ENCODE results near the gene PCDHGA1.

PCDHGA1 gene

DNA sequence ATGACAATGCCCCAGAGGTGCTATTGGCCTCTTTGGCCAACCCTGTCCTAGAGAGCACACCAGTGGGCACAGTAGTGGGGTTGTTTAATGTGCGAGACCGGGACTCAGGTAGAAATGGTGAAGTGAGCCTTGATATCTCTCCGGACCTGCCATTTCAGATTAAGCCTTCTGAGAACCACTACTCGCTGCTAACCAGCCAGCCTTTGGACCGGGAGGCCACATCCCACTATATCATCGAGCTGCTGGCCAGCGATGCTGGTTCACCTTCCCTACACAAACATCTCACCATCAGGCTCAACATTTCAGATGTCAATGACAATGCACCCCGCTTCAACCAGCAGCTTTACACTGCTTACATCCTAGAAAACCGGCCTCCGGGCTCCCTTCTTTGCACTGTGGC lies 160.0 kb downstream of the PCDHGA1 start:
- no peak for DNase-seq (ENCODE audit: low read depth in 2 of 2, low spot score in 1 of 2)

DNA sequence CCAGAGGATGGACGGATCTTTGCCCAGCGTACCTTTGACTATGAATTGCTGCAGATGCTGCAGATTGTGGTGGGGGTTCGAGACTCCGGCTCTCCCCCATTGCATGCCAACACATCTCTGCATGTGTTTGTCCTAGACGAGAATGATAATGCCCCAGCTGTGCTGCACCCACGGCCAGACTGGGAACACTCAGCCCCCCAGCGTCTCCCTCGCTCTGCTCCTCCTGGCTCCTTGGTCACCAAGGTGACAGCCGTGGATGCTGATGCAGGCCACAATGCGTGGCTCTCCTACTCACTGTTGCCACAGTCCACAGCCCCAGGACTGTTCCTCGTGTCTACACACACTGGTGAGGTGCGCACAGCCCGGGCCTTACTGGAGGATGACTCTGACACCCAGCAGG lies 160.5 kb downstream of the PCDHGA1 start:
- no peak for DNase-seq (ENCODE audit: low read depth in 2 of 2, low spot score in 1 of 2)

DNA sequence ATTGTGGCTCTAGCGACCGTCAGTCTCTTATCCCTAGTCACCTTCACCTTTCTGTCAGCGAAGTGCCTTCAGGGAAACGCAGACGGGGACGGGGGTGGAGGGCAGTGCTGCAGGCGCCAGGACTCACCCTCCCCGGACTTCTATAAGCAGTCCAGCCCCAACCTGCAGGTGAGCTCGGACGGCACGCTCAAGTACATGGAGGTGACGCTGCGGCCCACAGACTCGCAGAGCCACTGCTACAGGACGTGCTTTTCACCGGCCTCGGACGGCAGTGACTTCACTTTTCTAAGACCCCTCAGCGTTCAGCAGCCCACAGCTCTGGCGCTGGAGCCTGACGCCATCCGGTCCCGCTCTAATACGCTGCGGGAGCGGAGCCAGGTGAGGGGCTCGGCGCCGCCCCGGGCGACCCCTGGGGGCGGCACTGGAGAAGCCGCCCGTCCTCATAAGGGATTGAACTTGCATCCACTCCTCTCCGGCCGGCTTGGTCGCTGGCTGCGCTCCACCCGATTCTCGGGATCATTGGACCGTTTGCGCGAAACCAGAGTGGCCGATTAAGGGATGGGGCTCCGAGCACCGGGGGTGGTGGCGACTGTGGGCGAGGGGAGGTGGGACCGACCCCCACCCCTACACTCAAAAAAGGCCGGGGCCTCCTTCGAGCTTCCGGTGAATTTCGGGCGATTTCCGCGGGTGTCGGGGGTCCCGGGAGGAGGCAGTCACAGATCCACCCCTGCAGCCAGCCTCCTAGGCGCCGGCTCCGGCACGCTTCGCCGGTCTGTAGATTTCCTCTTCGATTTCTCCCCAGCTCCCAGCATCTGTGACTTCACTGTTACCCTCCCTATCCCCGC lies 161.2 kb downstream of the PCDHGA1 start:
- no peak for DNase-seq (ENCODE audit: low read depth in 2 of 2, low spot score in 1 of 2)

DNA sequence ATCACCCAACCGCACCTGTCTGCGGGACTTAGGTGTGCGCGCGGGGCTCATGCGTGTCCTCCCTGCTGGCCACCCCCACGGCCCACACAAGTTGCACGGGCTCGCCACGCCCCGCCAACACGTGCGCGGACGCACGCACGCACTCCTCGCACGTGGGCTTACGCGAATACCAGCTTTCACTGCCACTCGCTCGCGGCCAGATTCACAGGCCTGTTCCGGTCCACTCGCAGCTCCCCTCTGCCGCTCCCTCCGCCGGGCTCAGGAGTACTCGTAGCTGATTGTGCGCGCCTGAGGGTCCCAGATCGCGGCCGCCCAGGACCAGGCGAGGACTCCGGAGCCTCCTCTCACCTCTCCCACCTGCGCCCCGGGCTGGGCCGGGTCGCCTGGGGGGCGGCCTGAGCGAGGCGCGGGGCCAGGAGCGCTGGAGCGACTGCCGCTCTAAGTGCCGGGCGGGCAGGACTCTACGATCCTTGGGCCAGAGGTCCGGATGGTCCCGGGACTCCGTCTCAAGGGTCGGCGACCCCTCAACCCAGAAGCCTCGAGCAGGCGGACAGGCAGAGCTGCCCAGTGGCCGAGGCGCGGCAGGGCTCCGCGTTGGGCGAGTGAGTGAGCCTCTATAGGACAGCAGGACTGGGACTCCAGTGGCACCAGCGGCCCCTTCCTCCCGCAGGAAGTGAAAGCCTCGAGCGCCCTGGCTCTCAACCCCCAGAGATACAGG lies 162.0 kb downstream of the PCDHGA1 start:
- DNase-seq (ENCODE audit: low read depth in 2 of 2, low spot score in 1 of 2) = no peak

DNA sequence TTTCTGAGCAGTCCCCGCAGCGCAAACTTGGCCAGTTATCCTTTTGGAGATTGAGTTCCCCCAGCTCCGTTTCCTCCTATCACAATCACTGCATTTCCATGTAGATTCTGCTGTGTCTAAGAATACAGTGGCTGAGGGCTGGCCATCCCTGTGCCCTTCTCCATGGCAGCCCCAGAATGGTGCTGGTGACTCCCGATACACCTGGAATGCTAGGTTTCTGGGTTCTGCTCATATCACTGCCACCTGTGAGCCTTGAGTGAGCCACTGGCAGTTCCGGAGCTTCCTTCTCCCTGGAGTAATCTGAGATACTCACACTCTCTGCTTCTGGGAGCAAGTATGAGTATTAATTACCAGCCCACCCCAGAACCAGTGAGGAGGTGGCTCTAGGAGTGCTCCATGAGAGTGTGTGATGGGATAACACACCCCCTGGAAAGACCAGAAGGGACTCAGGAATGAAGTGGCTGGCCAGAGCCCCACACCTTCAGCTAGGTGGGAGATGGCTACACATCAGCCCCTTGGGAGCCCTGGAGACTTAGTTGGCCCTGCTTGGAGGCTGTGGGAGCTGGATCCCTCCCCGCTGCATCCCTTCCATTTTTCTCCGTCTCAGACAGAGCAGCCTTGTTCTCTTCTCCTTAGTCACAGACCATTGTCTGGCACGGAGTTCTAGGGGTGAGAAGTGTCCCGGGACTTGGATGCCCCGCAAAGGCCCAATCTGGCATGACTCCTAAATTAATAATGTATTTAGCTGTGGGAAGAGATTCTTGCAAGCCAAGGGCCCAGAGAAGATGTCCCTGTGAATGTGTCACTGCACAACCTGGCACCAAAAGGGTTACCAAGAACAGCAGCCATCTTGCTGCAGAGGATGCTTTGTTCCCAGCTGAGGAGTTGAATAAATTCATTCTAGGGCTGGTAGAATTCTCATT lies 163.4 kb downstream of the PCDHGA1 start:
- no peak for DNase-seq (ENCODE audit: low read depth in 2 of 2, low spot score in 1 of 2)

DNA sequence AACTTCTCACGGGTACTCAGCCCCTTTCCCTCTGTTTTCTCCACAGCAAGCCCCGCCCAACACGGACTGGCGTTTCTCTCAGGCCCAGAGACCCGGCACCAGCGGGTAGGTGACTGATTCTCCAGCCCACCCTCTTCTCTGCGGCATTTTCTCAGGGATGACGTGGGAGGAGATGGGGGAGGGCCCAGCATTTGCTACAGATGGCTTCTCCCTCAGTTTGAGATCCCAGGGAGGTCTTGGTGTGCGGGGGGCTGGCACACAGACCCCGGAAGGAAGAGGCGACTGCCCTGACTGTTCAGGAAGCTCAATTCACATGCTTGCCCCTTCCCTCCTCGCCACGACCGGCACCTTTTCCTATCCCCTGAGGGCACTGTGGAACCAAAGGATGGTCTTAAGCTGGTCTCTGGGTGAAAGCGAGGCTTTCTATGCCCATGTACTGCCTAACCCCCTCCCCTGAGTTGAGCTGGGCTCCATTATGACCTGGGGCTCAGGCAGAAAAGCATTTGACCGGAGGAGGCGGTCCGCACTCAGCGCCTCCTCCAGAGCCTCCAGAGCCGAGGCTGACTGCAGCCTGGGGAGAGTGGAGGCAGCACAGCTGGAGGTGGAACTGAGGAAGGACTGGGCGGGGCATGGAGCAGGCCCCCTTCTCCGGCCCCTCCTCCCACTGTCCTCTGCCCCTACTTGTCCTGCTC lies 164.6 kb downstream of the PCDHGA1 start:
- DNase-seq (ENCODE audit: low read depth in 2 of 2, low spot score in 1 of 2) = no peak

DNA sequence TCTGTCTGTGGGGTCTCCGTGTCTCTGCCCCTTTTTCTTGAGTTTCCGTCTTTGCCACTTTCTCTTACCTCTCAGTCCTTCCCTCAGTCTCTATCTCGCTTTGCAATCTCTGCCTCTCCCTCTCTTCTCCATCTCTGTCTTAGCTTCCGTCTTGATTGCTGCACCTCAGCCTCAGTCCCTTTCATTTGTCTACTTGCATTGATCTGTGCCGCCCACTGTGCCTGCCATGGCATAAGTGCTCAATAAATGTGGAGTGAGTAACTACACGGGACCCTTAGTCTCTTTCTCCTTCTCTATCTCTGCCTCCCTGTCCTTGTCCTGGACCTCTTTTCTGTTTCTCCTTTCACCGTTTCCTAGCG lies 165.1 kb downstream of the PCDHGA1 start:
- no peak for DNase-seq (ENCODE audit: low read depth in 2 of 2, low spot score in 1 of 2)

DNA sequence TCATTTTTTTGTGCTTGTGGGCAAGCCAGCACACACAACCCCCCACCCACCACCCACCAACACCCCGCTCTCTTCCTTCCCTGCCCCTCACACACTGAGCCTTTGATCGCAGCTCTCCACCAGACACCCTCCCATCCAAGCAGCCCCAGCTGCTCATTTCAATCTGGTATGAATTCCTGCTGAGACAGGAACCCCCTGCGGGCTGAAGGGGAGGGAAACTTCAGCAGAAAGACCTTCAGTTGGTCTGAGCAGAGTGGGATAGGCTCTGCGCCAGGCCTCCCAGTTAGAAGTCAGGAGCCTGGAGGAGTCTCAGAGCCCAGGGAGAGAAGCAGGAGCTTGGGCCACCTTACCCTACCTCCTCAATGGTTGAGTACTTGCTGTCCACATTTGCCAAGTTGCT lies 165.7 kb downstream of the PCDHGA1 start:
- DNase-seq (ENCODE audit: low read depth in 2 of 2, low spot score in 1 of 2) = no peak

DNA sequence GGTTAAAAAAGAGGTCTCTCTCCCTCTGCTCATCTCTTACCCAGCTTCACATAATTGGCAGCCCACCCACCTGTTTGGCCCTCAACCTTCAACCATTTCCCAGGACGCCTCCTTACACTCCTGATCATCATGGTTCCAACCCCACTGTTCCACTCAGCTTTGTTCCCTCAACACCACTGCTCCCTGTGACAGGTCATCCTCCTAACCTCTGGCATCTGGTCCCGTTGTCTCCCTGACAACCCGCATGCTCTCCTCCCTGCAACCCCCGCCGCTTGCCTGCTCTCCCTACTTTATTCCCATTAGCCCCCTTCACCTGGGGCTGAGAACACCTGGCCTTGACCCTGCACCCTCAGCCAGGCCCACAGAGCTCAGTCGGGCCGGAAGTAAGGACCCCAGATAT lies 171.4 kb downstream of the PCDHGA1 start:
- DNase-seq (ENCODE audit: low read depth in 2 of 2, low spot score in 1 of 2) = no peak

DNA sequence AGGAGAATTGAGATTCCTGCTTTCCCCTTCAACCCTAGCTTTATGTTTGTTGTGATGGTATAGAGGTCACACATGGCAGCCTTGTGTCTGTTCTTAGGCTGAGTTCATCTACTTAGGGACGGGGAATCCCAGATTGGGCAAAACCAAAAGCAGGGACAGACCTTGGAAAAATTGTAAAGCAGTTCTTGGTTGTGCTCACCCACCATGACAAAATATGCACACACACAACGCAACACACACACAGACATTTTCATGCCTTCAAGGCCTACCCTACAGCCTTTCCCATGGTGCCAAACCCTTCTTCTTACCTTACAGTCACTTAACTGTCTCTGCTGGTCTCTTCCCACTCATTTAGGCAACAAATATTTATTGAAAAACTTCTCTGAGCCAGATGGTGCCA lies 173.4 kb downstream of the PCDHGA1 start:
- DNase-seq (ENCODE audit: low read depth in 2 of 2, low spot score in 1 of 2) = no peak

DNA sequence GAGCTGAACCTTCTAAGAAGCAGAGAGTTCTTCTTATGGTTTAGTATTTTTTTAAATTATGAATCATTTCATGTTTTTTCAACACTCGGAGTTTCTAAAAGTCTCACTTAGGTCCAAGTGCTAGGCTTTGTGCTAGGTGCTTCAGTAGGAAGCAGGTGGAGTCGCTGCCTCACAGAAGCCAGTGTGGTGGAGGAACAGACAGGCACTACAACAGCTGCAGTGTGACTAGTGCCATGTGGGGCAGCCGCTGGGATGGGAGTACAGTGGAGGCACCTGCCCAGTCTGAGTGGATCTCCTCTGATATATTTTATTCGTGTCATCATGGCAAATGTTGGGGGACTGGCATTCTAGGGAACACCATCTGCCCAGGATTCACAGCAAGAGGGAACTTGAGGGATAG lies 173.9 kb downstream of the PCDHGA1 start:
- DNase-seq (ENCODE audit: low read depth in 2 of 2, low spot score in 1 of 2) = no peak

DNA sequence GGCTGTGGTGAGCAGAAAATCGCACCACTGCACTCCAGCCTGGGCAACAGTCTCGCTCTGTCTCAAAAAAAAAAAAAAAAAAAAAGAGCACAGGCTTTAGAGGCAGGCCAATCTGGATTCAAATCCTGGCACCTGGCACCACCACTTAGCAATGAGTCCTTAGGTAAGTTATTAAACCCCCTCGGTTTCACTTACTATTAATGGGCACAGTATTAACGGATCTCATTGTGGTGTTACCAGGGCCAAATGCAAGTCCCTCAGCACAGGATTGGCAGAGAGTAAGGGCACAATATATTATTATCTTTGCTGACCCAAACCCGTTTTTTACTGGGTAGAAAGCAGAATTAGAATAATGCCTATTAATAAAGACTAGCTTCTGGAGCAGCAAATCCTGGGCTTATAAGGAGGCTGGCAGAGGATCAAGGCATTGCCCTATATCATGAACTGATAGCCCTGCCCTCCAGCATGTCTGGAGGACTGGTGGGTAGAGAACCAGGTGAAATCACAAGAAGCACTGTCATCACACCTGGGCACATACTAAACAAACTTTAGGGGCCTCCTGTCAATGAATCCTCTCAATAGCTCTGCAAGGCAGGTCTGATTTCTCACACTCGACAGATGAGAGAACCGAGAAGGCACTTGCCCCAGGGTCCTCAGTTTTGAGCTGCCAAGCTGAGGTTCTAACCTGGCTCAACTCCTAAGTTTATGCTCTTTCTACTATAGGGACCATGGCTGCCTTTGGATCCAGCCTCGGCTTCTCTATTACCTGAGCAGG lies 176.3 kb downstream of the PCDHGA1 start:
- no peak for DNase-seq (ENCODE audit: low read depth in 2 of 2, low spot score in 1 of 2)

DNA sequence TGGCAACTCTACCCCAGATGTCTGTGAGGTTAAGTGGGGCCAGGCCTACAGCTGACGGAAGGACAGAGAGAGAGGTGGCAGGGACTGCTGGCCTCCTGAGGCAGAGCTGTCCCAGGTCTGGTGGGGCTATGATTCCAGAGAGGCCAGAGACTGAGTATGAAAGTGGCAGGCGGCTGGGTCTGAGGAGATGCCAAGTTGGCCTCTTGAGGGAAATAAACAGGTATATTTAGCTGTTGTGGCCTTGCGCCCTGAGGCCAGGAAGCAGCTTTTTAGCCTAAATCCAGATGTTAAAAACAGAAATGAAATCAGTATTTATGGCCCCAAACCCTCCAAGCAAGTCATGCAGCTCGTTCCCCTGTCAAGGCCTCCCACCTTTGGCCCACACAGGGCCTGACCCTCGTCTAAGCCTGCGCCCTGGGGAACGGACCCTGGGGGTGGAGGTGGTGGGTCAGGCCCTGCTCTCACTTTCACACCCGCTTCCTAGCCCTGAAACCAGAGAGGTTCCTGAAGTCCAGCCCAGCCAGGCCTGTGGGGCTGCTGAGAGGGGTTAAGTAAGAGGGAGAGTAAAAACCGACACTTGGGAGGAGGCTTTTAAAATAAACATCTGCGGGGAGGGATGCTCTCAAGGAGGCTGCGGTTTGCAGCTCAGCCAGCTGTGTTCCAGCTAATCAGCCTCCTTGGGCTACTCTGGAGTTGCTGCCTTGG lies 177.2 kb downstream of the PCDHGA1 start:
- no peak for DNase-seq (ENCODE audit: low read depth in 2 of 2, low spot score in 1 of 2)

DNA sequence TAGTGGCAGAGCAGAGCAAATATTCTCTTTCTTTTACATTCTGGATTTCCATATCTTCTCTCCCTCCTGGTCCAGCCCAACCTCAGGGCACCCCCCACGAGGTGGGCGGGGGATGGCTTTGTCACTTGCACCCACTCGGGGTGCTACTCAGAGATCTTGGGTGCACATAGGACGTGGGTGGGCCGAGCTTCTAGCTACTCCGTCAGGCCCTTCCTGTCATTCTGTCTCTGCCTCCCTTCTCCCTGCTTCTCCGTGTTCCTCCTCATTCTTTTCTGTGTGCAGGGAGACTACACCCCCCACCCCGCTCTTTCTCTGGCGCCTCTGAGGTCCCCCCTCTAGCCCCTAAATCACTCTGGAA lies 178.1 kb downstream of the PCDHGA1 start:
- no peak for DNase-seq (ENCODE audit: low read depth in 2 of 2, low spot score in 1 of 2)

DNA sequence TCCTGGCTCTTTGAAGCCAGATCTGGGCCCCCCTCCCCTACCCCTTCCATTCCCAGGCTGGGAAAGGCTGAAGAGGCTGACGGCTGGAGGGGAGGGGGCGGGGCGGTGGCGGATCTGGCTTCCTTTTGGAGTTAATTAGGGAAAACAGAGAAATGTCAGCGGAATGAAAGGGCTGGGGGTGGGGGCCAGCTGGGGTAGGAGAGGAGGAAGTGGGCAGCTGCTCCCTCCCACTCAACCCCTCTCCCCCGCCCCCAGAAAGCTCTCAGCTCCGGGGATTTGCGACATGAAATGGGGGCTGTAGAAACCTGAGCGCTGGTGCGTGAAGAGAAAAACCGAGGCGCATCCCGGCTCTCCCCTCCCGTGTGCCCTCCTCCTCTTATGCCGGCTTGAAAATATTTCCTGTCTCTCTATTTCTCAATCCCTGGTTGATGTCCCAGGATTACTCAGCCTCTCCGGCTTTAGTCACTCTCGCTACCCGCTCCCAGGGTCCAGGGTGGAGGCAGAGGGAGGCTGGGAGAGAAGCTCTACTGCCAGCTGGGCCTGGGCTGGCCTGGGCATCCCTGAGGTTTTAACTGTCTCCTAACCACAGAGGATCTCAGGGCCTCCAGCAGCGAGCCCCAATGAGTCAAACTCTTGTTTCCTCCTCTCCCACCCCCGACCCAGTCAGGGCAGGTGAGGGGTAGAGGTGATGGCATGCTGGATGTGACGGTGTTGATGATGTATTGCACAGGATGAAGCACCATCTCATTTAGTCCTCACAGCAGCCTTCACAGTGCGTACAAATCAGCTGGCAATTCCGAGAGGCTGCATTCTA lies 178.7 kb downstream of the PCDHGA1 start:
- no peak for DNase-seq (ENCODE audit: low read depth in 2 of 2, low spot score in 1 of 2)

DNA sequence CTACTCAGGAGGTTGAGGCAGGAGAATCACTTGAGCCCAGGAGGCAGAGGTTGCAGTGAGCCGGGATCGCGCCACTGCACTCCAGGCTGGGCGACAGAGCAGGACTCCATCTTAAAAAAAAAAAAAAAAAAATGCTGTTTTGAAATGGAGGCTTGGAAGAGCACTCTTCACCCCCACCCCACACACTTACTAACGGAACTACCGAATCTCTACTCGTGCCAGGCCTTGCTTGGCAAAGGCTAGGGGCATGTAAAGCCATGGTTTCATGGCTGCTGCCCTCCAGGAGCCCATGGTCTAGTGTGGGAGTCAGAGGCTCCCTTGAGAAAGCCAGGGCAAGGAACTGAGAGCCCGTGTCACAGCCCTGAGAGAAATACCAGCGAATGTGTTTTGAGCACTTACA lies 179.8 kb downstream of the PCDHGA1 start:
- no peak for DNase-seq (ENCODE audit: low read depth in 2 of 2, low spot score in 1 of 2)

DNA sequence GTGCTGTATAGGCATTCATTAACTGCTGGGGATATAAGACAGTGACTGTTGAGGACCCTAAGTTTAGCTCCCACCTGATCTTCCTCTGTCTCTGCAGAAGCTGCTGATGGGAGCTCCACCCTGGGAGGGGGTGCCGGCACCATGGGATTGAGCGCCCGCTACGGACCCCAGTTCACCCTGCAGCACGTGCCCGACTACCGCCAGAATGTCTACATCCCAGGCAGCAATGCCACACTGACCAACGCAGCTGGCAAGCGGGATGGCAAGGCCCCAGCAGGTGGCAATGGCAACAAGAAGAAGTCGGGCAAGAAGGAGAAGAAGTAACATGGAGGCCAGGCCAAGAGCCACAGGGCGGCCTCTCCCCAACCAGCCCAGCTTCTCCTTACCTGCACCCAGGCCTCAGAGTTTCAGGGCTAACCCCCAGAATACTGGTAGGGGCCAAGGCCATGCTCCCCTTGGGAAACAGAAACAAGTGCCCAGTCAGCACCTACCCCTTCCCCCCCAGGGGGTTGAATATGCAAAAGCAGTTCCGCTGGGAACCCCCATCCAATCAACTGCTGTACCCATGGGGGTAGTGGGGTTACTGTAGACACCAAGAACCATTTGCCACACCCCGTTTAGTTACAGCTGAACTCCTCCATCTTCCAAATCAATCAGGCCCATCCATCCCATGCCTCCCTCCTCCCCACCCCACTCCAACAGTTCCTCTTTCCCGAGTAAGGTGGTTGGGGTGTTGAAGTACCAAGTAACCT lies 180.7 kb downstream of the PCDHGA1 start:
- DNase-seq (ENCODE audit: low read depth in 2 of 2, low spot score in 1 of 2) = no peak

DNA sequence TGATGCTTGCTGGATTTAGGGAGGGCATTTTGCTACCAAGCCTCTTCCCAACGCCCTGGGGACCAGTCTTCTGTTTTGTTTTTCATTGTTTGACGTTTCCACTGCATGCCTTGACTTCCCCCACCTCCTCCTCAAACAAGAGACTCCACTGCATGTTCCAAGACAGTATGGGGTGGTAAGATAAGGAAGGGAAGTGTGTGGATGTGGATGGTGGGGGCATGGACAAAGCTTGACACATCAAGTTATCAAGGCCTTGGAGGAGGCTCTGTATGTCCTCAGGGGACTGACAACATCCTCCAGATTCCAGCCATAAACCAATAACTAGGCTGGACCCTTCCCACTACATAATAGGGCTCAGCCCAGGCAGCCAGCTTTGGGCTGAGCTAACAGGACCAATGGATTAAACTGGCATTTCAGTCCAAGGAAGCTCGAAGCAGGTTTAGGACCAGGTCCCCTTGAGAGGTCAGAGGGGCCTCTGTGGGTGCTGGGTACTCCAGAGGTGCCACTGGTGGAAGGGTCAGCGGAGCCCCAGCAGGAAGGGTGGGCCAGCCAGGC lies 181.5 kb downstream of the PCDHGA1 start:
- DNase-seq (ENCODE audit: low read depth in 2 of 2, low spot score in 1 of 2) = no peak
